ENCODE data around the gene SLC12A7.
"Not testable (repeated sequence)": the region's sequence is repeated elsewhere in the genome, so short reads cannot be mapped to it uniquely, and the experiment has no call there.

The SLC12A7 gene

DNA sequence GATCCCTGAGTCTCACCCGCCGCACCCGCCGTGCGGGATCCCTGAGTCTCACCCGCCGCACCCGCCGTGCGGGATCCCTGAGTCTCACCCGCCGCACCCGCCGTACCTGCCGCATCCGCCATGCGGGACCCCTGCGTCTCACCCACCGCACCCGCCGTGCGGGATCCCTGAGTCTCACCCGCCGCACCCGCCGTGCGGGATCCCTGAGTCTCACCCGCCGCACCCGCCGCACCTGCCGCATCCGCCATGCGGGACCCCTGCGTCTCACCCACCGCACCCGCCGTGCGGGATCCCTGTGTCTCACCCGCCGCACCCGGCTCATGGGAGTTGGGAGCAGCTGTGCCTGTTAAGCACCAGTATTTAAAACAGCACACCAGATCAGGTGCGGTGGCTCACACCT lies 50.6 kb downstream of the SLC12A7 start:
- DNase-seq, result not testable (repeated sequence)

DNA sequence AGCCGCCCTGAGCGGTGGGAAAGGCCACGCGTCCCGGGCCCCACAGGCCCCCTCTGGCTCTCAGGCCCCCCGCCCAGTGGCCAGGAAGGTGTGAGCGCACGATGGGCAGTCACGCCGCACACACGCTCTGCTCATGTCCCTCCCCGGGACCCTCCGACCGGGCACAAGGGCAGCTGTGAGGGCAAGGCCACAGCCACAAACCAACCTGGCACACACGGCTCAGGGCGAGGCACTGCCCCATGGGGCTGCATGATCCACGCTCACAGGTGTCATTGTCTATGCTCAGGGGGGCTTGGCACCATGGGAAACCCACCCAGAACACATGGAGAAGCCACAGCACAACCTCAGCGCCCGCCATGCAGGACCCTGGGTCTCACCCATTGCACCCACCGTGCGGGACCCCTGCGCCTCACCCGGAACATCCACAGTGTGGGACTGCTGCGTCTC lies 51.3 kb downstream of the SLC12A7 start:
- DNase-seq, result no peak

DNA sequence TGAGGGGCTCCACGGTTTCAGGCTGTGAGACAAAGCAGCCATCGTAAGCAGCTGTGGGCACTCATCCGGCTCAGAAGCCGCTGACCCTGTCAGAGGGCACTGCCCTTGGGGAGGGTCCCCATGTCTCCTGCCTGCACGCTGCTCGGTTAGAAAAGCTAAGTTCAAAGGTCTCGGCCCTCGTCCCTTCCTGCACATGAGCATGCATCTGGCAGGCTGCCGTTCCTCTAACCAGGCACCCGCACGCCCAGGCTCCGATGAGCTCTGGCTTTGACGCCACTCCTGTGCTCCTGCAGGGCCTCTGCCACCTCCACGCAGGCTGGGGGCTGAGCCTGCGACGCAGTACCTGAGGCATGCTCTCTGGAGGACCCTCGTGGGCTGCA lies 52.0 kb downstream of the SLC12A7 start:
- no peak for DNase-seq

DNA sequence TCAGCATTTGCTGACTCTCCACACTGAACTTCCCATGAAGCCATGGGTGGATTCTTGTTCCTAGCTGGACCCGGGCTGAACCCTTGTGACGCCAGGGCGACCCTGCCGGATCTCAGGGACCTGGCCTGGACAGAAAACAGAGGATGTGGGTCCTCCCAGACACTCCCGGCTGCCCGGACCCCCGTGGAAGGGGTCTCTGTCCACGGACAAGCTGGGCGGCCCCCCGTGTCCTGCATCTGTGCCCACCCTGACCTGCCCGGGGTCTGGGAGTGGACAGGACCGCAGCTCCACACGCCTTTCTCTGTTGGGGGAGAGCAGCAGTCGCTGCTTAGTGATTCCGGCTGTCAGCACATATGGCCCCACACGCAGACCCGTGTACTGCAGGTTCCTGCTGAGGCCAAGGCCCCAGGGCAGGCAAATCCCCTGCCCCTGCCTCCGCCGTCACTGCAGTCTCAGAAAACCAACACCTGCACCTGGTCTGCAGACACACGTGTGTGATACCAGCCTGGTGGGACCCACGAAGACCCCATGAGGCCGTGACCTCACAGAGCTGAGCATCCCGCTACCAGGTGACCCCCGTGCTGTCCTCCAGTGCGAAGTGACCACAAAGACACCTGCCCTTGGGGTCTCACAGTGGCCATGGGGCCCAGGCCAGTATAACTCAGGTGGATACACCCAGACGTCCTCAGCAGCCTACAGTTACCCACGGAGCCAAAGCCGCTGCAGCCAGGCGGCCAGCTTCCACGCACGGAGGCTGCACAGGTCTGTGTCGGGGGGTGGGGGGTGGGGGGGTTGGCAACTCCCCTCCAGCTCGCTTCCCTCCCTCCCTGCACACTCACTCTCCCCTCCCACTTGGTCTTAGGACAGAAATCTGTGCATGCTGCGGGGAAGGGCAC lies 52.6 kb downstream of the SLC12A7 start:
- DNase-seq, result no peak

DNA sequence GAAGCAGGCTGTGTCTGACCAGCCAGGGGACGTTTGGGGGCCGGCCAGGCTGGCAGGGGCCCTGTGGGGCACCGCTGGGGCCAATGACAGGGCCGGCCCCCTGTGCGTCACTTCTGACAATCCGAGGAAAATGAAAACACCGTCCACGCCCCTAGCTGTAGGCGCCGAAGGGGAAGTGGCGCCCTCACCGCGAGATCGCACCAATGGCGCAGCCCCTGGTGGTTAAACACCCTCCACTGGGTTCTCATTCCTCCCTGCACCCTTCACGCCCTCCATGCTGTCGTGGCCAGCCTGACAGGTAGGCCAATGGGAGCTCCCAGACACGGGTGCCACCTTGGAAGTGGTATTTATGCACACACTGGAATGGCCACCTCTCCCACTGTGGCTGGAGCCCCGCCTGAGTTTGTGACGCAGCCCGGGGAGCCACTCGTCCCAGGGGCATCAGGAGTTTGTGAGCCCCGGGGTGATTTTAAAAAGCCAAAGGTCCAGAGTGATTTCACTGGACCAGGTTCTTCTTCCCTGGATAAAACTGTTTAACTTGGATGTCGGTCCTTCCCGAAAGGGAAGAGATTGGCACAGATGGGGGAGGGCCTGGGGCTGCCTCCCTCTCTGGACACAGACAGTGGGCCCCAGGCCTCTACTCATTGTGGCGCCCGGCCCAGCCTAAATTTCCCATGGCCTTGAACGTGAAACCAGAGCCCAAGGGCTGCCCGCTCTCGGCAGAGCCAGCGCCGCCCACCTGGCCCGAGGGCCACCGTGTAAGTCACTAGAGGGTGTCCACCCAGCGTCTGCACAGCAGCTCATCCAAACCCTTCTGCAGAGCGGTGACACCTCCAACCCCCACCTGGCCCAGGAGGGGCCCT lies 53.5 kb downstream of the SLC12A7 start:
- no peak for DNase-seq

DNA sequence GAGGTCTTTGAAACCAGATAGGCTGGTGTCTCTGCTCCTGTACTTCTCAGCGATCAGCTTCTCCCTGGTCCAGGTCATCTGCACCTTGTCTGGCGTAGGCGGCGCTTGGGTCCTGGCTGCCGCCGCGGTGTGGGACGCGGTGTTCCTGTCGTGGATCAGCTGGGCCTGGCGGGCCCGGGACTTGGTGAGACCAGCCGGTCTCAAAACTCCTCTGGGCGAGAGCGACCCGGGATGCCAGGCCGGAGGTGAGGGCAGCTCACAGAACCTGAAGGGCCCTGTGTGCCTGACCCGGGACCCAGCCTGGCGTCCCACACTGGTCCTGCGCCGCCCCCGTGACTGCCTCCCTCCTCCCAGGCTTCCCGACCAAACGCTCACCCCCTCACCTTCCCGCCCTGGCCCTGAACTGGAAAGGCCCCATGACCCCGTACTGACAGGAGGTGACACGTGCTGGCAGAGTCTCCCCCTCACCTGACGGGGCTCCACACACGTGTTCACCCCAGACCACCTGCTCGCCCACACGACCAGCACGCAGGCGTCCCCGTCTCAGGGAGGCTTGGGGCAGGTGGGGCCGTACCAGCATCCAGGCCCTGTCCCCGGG lies 54.3 kb downstream of the SLC12A7 start:
- no peak for DNase-seq

DNA sequence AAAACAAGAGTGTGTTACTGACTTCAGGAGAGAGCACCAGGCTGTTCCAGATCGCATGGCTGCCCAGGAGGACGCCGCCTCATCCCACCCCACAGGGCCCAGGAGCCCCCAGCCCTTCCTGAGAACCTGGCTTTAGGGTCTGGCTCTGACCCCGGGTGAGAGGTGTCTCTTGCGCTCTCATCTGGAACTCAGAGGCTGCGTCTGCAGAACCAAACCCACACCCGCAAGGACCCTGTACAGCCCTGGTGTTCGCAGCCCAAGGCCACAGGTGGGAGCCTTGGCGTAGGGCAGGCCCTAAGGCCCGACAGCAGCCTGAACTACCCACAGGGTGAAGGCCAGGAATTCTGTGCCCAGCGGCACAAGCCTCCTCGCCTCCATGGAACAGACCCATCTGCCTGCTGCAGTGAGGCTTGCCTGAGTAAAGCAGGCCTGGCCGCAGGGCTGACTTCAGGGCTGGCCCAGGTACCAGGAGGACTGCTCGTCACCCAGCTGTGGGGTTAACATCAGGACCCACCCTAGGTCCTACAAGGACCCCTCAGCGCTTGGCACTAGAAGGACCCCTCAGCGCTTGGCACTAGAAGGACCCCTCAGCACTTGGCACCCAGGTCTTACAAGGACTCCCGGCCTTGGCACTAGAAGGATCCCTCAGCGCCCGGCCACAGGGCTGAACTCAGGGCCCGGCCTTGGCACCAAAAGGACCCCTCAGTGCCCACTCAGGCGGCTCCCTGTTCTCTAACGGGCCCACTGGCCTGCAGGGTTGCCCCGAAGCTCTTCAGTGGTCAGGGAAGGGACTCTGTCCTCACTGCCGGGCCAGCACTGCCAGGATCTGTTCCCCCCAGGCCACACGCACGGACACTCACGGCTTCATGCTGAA lies 55.0 kb downstream of the SLC12A7 start:
- DNase-seq, result no peak

DNA sequence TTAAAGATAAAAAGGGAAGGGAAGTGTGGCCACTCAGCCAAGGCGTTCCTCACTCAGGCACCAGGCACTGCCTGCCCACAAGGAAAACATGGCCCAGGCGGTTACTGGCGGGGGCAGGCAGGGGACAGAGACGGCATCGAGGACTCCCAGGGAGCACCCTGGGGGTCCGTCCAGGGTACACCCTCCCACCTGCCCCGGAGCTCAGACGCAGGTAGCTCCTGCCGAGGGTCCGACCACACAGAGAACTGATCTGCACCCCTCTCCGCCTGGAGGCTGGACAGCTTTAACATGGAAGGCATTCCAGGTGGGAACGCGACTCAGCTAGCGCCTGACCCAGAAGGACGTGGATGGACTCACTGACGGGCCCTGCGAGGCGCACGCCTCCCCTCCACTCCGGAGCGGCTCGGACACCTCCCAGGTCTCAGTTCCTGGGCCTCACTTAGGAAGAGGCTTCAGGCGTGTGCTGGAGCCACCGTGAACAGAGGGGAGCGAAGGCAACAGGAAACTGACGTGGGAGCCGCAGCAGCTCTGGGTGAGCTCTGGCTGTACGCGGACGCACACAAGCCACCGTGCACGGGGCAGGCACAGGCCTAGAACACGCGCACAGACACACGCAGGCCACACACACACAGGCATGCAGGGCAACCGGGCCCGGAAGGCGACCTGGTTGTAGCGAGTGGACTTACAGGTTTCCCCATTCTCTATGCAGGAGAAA lies 55.8 kb downstream of the SLC12A7 start:
- no peak for DNase-seq

DNA sequence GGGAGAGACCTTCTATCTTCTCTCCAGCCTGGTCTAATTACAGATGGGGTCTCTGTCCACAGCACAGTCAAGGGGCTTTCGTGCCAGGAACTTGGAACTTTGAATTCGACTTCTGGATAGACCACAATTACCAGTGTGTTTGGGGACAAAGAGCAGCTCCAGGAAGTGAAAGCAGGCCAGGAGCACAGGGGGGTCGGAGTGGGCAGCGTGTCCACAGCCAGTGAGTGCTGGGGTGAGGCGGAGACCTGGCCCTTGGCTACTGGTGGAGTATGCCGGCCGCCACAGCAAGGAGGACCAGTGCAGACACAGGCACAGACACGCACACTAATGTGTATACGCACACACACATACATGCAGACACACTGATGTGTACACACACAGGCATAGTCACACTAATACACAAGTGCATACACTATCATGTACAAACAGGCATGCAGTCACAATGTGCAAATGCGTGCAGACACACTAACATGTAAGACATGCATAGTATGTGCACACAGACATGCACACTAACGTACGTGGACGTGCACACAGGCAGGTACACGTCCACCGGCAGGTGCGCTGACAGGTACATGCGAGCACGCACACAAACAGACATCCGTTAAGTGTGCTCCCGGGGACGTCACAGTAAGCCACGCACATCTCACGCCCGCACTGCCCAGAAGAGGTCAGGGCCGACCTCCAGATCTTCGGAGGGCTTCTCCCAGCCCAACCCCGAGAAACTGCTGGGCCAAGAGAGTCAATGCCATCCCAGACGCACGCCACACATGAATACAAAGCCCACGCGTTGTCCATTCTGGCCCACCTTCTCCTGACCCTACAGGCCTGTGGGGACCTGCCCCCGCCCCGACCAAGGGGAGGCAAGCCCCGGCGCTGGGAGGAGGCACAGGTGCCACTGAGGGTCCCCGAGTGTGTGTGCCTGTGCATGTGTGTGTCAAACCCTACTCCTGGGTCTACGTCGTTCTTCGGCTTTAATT lies 56.8 kb downstream of the SLC12A7 start:
- DNase-seq, result no peak

DNA sequence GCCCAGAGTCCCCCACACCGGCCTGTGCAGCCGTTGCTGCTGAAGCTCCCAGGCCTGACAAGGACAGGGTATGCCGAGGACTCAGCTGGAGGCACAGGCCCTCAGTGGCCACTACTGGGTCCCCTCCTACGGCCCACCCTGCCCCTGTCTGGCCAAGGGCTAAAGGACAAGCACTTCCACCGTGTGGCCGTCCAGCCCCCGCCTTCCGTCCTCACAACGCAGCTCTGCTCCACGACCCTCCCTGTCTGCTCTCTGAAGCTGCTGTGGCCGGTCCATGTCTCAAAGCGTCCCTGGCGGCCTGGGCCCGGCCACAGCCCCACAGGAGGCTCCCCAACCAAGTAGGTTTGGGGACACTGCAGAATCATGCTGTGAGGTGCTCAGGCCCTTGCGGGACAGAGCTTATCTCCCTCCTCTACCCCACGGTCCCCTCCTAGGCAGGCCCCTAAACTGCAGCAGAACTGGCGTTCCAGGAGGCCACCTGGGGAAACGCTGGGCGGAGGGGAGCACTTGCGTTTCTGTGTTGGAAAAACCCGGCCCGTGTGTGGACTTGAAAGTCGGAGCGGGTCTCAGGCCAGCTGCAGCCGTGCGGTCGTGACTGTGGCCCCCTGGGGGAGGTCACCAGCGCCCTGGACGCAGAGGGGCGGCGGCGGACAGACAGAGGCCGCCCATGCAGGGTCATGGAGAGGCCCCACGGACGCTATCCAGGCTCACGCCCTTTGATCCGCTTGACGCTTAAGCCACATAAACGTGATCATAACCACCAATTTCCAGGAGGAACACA lies 57.7 kb downstream of the SLC12A7 start:
- DNase-seq, result no peak

DNA sequence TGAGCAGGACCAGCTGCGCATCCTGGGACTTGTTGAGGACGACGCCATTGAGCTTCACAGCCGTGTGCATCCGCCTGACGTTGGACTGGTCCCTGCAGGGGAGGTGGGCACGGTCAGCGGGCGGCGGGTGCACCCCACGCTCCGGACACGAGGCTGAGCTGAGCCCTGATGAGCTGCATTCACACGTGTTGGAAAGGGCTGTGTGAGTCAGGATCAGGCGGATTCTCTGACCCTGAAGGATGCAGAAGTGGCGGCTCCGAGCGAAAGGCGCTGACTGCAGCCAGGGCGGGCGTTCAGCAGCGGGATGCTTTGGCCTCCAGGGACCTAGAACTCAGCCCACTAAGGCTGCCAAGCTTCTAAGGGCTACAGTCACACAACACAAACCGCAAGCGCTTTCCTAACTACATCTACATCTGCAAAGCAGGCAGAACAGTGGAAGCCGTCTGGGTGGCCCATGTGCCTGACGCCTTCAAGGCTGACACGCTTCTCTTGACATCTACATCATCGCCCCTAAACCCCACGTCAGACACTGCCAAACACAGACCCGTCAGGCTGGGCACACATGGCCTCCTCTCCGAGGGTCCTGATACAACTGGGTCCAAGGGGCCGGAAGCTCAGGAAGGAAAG lies 58.4 kb downstream of the SLC12A7 start:
- DNase-seq, result no peak

DNA sequence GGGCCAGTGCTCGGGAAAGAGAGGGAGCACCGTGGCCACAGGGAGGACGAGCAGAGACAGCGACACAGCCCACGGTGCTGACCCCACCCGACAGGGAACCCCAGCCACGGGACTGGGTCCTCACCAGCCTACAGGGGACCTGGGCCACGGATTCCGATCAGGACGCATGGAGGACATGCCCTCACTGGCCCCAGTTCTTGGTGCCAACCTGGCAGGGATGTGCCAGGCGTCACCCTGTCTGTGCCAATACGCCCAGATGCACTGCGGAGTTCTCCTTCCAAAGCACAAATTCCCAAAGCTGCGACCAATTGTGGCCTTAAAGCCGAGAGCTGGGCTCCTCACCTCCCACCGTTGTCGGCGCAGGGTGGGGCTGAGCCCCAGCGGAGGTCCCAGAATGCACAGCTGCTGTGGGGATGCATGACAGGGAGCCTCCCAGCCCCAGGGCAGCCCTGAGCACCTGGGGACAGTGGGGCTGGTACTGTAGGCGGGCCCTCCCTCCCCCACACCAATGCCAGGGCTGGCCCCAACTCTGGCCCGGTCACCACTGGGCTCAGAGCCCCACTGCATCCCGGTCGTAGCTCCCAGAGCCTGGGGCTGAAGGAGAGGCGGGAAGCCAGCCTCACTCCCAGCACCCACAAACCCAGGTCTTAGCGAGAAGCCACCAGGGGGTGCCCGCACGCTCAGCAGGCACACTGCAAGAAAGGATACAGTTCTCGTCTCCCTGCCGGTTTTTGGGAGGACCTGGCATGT lies 59.0 kb downstream of the SLC12A7 start:
- DNase-seq, result no peak

DNA sequence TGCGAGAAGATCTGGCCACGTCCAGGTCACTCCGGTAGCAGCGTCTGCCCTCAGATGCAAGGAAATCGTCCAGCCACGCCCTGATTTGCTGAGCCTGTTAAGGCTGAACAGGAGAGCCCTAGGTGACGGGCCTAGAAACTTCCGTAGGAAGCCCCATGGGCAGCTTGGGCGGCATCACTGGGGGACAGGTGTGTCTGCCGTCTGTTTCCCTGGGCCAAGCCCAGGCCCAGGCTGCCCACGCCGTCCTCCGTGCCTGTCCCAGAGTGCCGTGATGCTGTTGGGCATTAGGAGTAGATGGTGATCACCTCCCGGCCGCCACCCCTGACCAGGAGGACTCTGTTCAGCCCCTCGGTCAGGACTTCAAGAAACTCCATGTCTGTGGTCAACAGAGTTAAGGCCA lies 59.8 kb downstream of the SLC12A7 start:
- no peak for DNase-seq

DNA sequence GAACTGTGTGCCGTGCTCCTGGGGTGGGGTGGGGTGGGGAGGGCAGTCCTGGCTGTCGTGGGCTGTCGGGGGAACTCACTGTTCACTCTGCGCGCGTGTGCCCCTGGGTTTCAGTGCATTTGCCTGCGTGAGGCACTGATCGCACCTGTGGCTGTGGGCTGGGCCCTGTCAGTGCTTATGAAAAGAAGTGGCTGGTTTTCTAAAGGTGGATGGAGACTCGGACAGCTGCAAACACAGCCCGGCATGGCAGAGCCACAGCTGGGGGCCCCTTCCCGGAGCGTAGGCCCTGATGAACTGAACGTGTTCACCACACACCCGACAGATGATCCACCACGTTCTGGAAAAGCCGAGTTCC lies 60.5 kb downstream of the SLC12A7 start:
- DNase-seq, result no peak

DNA sequence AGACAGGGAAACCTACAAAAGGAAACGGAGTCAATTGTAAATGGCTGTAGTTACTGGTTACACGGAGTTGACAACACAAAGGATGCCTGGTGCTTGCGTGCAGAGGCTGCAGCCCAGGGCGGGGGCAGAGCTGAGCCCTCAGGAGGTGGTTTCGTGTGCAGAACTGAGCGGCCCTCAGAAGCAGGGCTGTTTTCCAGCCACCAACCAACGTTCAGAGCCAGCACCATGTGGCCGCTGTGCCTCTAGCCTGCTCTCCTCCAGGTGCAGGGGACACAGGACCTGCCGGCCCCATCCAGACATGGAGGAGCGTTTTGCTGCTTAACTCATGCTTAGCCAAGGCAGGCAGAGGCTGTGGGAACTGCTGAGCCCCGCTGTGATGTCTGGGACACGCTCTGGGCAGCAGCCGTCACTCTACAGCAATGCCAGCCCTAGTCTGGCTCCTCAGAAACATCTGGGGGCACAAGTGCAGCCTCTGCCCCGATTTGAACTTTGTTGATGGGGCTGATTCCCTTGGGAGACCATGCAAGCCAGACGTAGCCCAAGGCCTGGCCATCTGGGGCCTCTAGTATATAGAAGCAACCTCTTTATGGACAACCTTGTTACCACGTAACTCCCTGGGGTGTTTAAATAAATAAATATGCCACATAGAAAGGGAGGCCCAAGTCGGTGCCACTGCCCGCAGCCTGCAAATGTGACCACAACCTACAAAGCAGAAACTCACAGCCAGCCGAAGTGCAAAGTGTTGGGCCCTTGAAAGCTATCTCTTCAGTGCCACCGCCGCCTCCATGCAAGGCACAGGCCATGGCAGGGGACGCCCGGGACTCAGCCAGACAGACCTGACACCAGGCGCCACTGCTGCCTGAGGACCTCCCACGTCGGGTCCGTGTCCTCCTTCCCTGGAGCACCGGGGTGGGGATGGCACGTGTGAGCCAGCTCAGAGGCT lies 61.2 kb downstream of the SLC12A7 start:
- no peak for DNase-seq

DNA sequence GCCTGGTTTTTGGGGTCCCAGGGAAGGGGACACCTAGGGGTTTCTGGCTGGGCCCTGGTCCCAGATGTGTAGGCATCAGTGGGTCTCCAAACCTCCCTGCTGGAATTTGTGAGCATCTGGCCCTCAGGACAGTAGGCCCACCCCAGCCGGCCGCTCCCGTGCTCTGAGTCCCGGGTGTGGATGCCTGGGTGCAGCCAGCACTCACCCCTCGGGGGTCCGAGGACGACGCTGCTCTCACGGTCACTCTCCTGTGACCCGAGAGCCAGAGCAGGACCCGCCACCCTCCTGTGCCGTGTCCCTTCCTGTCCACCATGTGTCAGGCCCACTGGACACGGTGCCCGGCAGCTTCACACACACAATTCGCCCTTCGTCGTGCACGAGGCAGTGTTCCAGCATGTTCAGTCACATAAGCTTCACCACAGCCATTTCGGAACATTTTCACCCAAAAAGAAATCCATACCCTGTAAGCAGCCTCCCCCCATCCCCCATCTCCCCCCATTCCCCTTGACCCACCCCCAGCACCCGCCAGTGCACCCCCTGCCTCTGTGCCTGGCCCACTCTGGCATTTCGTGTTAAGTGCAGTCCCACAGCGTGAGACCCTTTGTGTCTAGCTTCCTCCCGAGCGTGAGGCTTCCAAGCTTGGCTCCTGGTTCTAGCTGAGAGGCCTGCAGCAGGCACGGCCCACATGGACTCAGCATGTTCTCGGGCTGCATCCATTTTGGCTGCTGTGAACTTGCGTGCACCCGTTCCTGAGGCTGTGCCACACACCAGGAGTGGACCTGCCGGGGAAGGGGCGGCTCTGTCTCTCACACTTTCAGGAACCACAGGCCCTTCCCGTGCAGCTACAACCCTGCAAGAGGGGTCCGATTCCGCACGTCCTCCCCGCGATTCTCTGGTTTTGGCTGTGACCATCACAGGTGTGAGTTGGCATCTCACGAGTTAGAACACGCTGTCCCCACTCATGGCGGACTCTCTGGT lies 62.7 kb downstream of the SLC12A7 start:
- DNase-seq, result no peak

Data from C1 segment of cervical spinal cord (tissue), 14 donors.